ENCODE measurements around the gene HAX1.
A peak's percentile ranks its signal among the peaks of the same experiment; 100 is the strongest.
"Not testable (repeated sequence)": the region's sequence is repeated elsewhere in the genome, so short reads cannot be mapped to it uniquely, and the experiment has no call there.

HAX1 gene

GRCh38 chr1:154272999-154273563 lies 652 bp downstream of the HAX1 start:
- peak overlapping the region; percentile 80 for H3K4me3 ChIP-seq (ENCODE audit: low read depth, low read length)
- H3K27ac ChIP-seq (ENCODE audit: low read depth, low read length) = peak overlapping the region; percentile 66
- H3K27me3 ChIP-seq (ENCODE audit: insufficient read depth, low read length) = no peaks in the 10 kb centered on the region
- H3K36me3 ChIP-seq (ENCODE audit: insufficient read depth, low read length) = peaks cover 4% of the 10 kb centered on the region; the same call in 1 of the 2 replicates
- H2AFZ ChIP-seq (ENCODE audit: low read length, unreplicated experiment) = peak overlapping the region; percentile 66
- peaks cover 12% of the 10 kb centered on the region for H3K79me2 ChIP-seq (ENCODE audit: control insufficient read depth, insufficient read depth, low read length, unreplicated experiment)
- H3K4me1 ChIP-seq (ENCODE audit: control insufficient read depth, insufficient read depth, low read length, unreplicated experiment) = peaks cover 9% of the 10 kb centered on the region

- Histone ChIP-seq H3K27ac (ENCODE audit: low read depth, low read length) (no peak overlapping the region), H3K27me3 (ENCODE audit: insufficient read depth, low read length) (no peaks in the 10 kb centered on the region), H3K4me1 (ENCODE audit: control insufficient read depth, insufficient read depth, low read length, unreplicated experiment) (peaks cover 5% of the 10 kb centered on the region)
These were observed 4.4 kb downstream of the HAX1 start for GRCh38 chr1:154276797-154277196.

GRCh38 chr1:154287591-154287990 lies 15.2 kb downstream of the HAX1 start:
- not testable (repeated sequence) for H3K27ac ChIP-seq (ENCODE audit: low read depth, low read length); H2AFZ ChIP-seq (ENCODE audit: low read length, unreplicated experiment); H3K27me3 ChIP-seq (ENCODE audit: insufficient read depth, low read length); H3K4me1 ChIP-seq (ENCODE audit: control insufficient read depth, insufficient read depth, low read length, unreplicated experiment); H3K79me2 ChIP-seq (ENCODE audit: control insufficient read depth, insufficient read depth, low read length, unreplicated experiment); H3K36me3 ChIP-seq (ENCODE audit: insufficient read depth, low read length); H3K4me3 ChIP-seq (ENCODE audit: low read depth, low read length)

More at GRCh38 chr1:154276797-154277196, 4.4 kb downstream of the HAX1 start:
- H3K79me2 ChIP-seq (ENCODE audit: control insufficient read depth, insufficient read depth, low read length, unreplicated experiment) = peaks cover 12% of the 10 kb centered on the region
- peaks cover 4% of the 10 kb centered on the region; the same call in 1 of the 2 replicates for H3K36me3 ChIP-seq (ENCODE audit: insufficient read depth, low read length)
- no peak overlapping the region for H3K4me3 ChIP-seq (ENCODE audit: low read depth, low read length)
- H2AFZ ChIP-seq (ENCODE audit: low read length, unreplicated experiment) = no peak overlapping the region

- Histone ChIP-seq H3K79me2 (ENCODE audit: control insufficient read depth, insufficient read depth, low read length, unreplicated experiment) (no peaks in the 10 kb centered on the region), H3K36me3 (ENCODE audit: insufficient read depth, low read length) (no peaks in the 10 kb centered on the region), H3K27ac (ENCODE audit: low read depth, low read length) (no peak overlapping the region), H3K27me3 (ENCODE audit: insufficient read depth, low read length) (no peaks in the 10 kb centered on the region), H3K4me3 (ENCODE audit: low read depth, low read length) (no peak overlapping the region), H3K4me1 (ENCODE audit: control insufficient read depth, insufficient read depth, low read length, unreplicated experiment) (no peaks in the 10 kb centered on the region), H2AFZ (ENCODE audit: low read length, unreplicated experiment) (no peak overlapping the region)
These were observed 16.2 kb downstream of the HAX1 start for GRCh38 chr1:154288661-154289060.

- H3K36me3 ChIP-seq (ENCODE audit: insufficient read depth, low read length) = no peaks in the 10 kb centered on the region
- no peak overlapping the region for H3K27ac ChIP-seq (ENCODE audit: low read depth, low read length)
- H3K4me1 ChIP-seq (ENCODE audit: control insufficient read depth, insufficient read depth, low read length, unreplicated experiment) = no peaks in the 10 kb centered on the region
- H3K27me3 ChIP-seq (ENCODE audit: insufficient read depth, low read length) = no peaks in the 10 kb centered on the region
- H3K79me2 ChIP-seq (ENCODE audit: control insufficient read depth, insufficient read depth, low read length, unreplicated experiment) = no peaks in the 10 kb centered on the region
- H3K4me3 ChIP-seq (ENCODE audit: low read depth, low read length) = no peak overlapping the region
- H2AFZ ChIP-seq (ENCODE audit: low read length, unreplicated experiment) = no peak overlapping the region
These were observed 18.5 kb downstream of the HAX1 start for GRCh38 chr1:154290921-154291320.

GRCh38 chr1:154295408-154296235 lies 23.2 kb downstream of the HAX1 start:
- Histone ChIP-seq H3K4me3 (ENCODE audit: low read depth, low read length) (no peak overlapping the region), H3K4me1 (ENCODE audit: control insufficient read depth, insufficient read depth, low read length, unreplicated experiment) (no peaks in the 10 kb centered on the region), H3K27ac (ENCODE audit: low read depth, low read length) (no peak overlapping the region)

GRCh38 chr1:154301582-154301981 lies 29.2 kb downstream of the HAX1 start:
- no peaks in the 10 kb centered on the region for H3K79me2 ChIP-seq (ENCODE audit: control insufficient read depth, insufficient read depth, low read length, unreplicated experiment)
- no peak overlapping the region for H2AFZ ChIP-seq (ENCODE audit: low read length, unreplicated experiment)
- no peak overlapping the region for H3K4me3 ChIP-seq (ENCODE audit: low read depth, low read length)
- H3K4me1 ChIP-seq (ENCODE audit: control insufficient read depth, insufficient read depth, low read length, unreplicated experiment) = no peaks in the 10 kb centered on the region
- no peaks in the 10 kb centered on the region for H3K27me3 ChIP-seq (ENCODE audit: insufficient read depth, low read length)
- H3K36me3 ChIP-seq (ENCODE audit: insufficient read depth, low read length) = no peaks in the 10 kb centered on the region
- no peak overlapping the region for H3K27ac ChIP-seq (ENCODE audit: low read depth, low read length)

More at GRCh38 chr1:154295408-154296235, 23.2 kb downstream of the HAX1 start:
- no peak overlapping the region for H2AFZ ChIP-seq (ENCODE audit: low read length, unreplicated experiment)
- no peaks in the 10 kb centered on the region for H3K79me2 ChIP-seq (ENCODE audit: control insufficient read depth, insufficient read depth, low read length, unreplicated experiment)
- H3K36me3 ChIP-seq (ENCODE audit: insufficient read depth, low read length) = no peaks in the 10 kb centered on the region
- no peaks in the 10 kb centered on the region for H3K27me3 ChIP-seq (ENCODE audit: insufficient read depth, low read length)

GRCh38 chr1:154304664-154305337 lies 32.4 kb downstream of the HAX1 start:
- no peak overlapping the region for H3K4me3 ChIP-seq (ENCODE audit: low read depth, low read length)
- no peak overlapping the region for H3K27ac ChIP-seq (ENCODE audit: low read depth, low read length)
- no peaks in the 10 kb centered on the region for H3K27me3 ChIP-seq (ENCODE audit: insufficient read depth, low read length)
- no peak overlapping the region for H2AFZ ChIP-seq (ENCODE audit: low read length, unreplicated experiment)
- H3K36me3 ChIP-seq (ENCODE audit: insufficient read depth, low read length) = no peaks in the 10 kb centered on the region
- H3K79me2 ChIP-seq (ENCODE audit: control insufficient read depth, insufficient read depth, low read length, unreplicated experiment) = no peaks in the 10 kb centered on the region
- H3K4me1 ChIP-seq (ENCODE audit: control insufficient read depth, insufficient read depth, low read length, unreplicated experiment) = peaks cover 3% of the 10 kb centered on the region

GRCh38 chr1:154306151-154306550 lies 33.7 kb downstream of the HAX1 start:
- Histone ChIP-seq H3K36me3 (ENCODE audit: insufficient read depth, low read length) (no peaks in the 10 kb centered on the region), H3K4me3 (ENCODE audit: low read depth, low read length) (no peak overlapping the region), H3K27ac (ENCODE audit: low read depth, low read length) (no peak overlapping the region), H3K79me2 (ENCODE audit: control insufficient read depth, insufficient read depth, low read length, unreplicated experiment) (no peaks in the 10 kb centered on the region), H2AFZ (ENCODE audit: low read length, unreplicated experiment) (no peak overlapping the region), H3K4me1 (ENCODE audit: control insufficient read depth, insufficient read depth, low read length, unreplicated experiment) (peaks cover 3% of the 10 kb centered on the region), H3K27me3 (ENCODE audit: insufficient read depth, low read length) (no peaks in the 10 kb centered on the region)

- H2AFZ ChIP-seq (ENCODE audit: low read length, unreplicated experiment) = not testable (repeated sequence)
These were observed 35.3 kb downstream of the HAX1 start for GRCh38 chr1:154307670-154308270.

More at GRCh38 chr1:154307670-154308270, 35.3 kb downstream of the HAX1 start:
- H3K27me3 ChIP-seq (ENCODE audit: insufficient read depth, low read length); H3K4me1 ChIP-seq (ENCODE audit: control insufficient read depth, insufficient read depth, low read length, unreplicated experiment); H3K36me3 ChIP-seq (ENCODE audit: insufficient read depth, low read length); H3K27ac ChIP-seq (ENCODE audit: low read depth, low read length); H3K79me2 ChIP-seq (ENCODE audit: control insufficient read depth, insufficient read depth, low read length, unreplicated experiment); H3K4me3 ChIP-seq (ENCODE audit: low read depth, low read length): not testable (repeated sequence)
